CD14-positive monocyte (primary cell): Measurements from ENCODE around the gene LIMA1. TPM values are rescaled to one million over a fixed set of nuclear protein-coding genes. Genes with fewer than 3 reads are reported as not detected.

Source experiments
- DNase-seq, 3 donors: peaks; one replicate each; pipeline ENCODE4 v3.0.0-alpha.2; 2011 to 2022
- H2AFZ ChIP-seq: 2 replicates; pipeline ENCODE4 v1.6.0; 2012; ENCODE audit warnings: mild to moderate bottlenecking, low read depth, low read length, inconsistent platforms; ENCODE audit not compliant: insufficient read depth, poor library complexity, severe bottlenecking
- H3K27ac ChIP-seq, 2 donors: 1 replicate in 1 of 2; 2 replicates in 1 of 2; pipeline ENCODE4 v1.5.1; 2012 to 2013; ENCODE audit warnings: low read length in 2 of 2, control low read depth in 1 of 2, inconsistent platforms in 1 of 2, low read depth in 1 of 2, mild to moderate bottlenecking in 1 of 2
- H3K27me3 ChIP-seq, 2 donors: one replicate each; pipeline versions ENCODE4 v1.6.0 to v1.6.1; 2011 to 2013; ENCODE audit warnings: low read length in 2 of 2; ENCODE audit not compliant: control insufficient read depth in 2 of 2, insufficient read depth in 2 of 2
- H3K36me3 ChIP-seq, 2 donors: replicated peaks in 1 of 2; 1 replicate in 1 of 2; 2 replicates in 1 of 2; pipeline versions ENCODE4 v1.5.1 to v1.6.1; 2012 to 2013; ENCODE audit warnings: low read length in 2 of 2, control low read depth in 1 of 2, inconsistent platforms in 1 of 2, mild to moderate bottlenecking in 1 of 2; ENCODE audit not compliant: insufficient read depth in 2 of 2, control insufficient read depth in 1 of 2
- H3K4me1 ChIP-seq, 2 donors: 1 replicate in 1 of 2; 2 replicates in 1 of 2; pipeline versions ENCODE4 v1.5.1 to v1.6.1; 2012 to 2013; ENCODE audit warnings: low read length in 2 of 2, control low read depth in 1 of 2, inconsistent platforms in 1 of 2, mild to moderate bottlenecking in 1 of 2, moderate library complexity in 1 of 2; ENCODE audit not compliant: insufficient read depth in 2 of 2, control insufficient read depth in 1 of 2
- H3K4me2 ChIP-seq: replicated peaks from 2 replicates; pipeline ENCODE3; 2012; ENCODE audit warnings: low read length, moderate library complexity, mild to moderate bottlenecking; ENCODE audit not compliant: poor library complexity, severe bottlenecking; ENCODE audit errors: extremely low read depth
- H3K4me3 ChIP-seq, 3 experiments: fragments of 200-600 bp in 1 of 3; sonication (generic) in 1 of 3; replicated peaks in 1 of 3; 1 replicate in 2 of 3; 2 replicates in 1 of 3; pipeline ENCODE4 v1.5.1; 2011 to 2013; ENCODE audit warnings: low read length in 3 of 3, mild to moderate bottlenecking in 3 of 3, control low read depth in 2 of 3, low read depth in 2 of 3, inconsistent platforms in 1 of 3, moderate library complexity in 1 of 3
- H3K79me2 ChIP-seq: 2 replicates; pipeline ENCODE4 v1.6.0; 2012; ENCODE audit warnings: mild to moderate bottlenecking, control low read depth, inconsistent platforms, low read length, moderate library complexity; ENCODE audit not compliant: insufficient read depth
- H3K9ac ChIP-seq: 2 replicates; pipeline ENCODE4 v1.6.0; 2017; ENCODE audit warnings: low read length, mild to moderate bottlenecking; ENCODE audit not compliant: insufficient read depth, poor library complexity, severe bottlenecking
- H3K9me3 ChIP-seq, 2 donors: replicated peaks in 1 of 2; 1 replicate in 1 of 2; 2 replicates in 1 of 2; pipeline versions ENCODE4 v1.5.1 to v1.6.1; 2012 to 2013; ENCODE audit warnings: low read length in 2 of 2, control low read depth in 1 of 2; ENCODE audit not compliant: control insufficient read depth in 1 of 2, insufficient read depth in 1 of 2
- H4K20me1 ChIP-seq: 2 replicates; pipeline ENCODE4 v1.6.0; 2012; ENCODE audit warnings: mild to moderate bottlenecking, low read length, control low read depth, moderate library complexity; ENCODE audit not compliant: insufficient read depth
- H3K27ac Mint-ChIP-seq, 7 donors: one replicate each; pipeline ENCODE4 v1.8.0; 2020; ENCODE audit warnings: mild to moderate bottlenecking in 7 of 7, mixed read lengths in 7 of 7, moderate library complexity in 6 of 7, inconsistent platforms in 2 of 7
- H3K27me3 Mint-ChIP-seq, 3 donors: one replicate each; pipeline ENCODE4 v1.8.0; 2021 to 2022; ENCODE audit warnings: low read depth in 3 of 3, mild to moderate bottlenecking in 3 of 3, mixed read lengths in 3 of 3, moderate library complexity in 3 of 3, inconsistent platforms in 1 of 3
- H3K36me3 Mint-ChIP-seq, 2 donors: one replicate each; pipeline ENCODE4 v1.8.0; 2020; ENCODE audit warnings: mixed read lengths in 2 of 2, inconsistent platforms in 1 of 2, mild to moderate bottlenecking in 1 of 2
- H3K4me1 Mint-ChIP-seq: one replicate; pipeline ENCODE4 v1.8.0; 2020; ENCODE audit warnings: mild to moderate bottlenecking, mixed read lengths
- H3K4me3 Mint-ChIP-seq, 2 donors: one replicate each; pipeline ENCODE4 v1.8.0; 2020; ENCODE audit warnings: mild to moderate bottlenecking in 2 of 2, mixed read lengths in 2 of 2, moderate library complexity in 1 of 2
- H3K9me3 Mint-ChIP-seq, 7 donors: one replicate each; pipeline ENCODE4 v1.8.0; 2020 to 2022; ENCODE audit warnings: mixed read lengths in 7 of 7, mild to moderate bottlenecking in 6 of 7, moderate library complexity in 6 of 7, inconsistent platforms in 2 of 7
- WGBS: methylation state at CpG from one replicate; pipeline ENCODE4 v1.1.5; 2013; ENCODE audit warnings: missing lambda C conversion rate; ENCODE audit not compliant: insufficient coverage; 5-methylcytosine and 5-hydroxymethylcytosine counted together
- intact Hi-C, 2 donors: fragments of 100-400 bp; cut with micrococcal nuclease; formaldehyde crosslinking; loops; one replicate each; pipeline versions ENCODE4 v1.15.0 to v1.15.1; 2023
- polyA plus RNA-seq, 3 donors: library from polyadenylated mRNA; depleted of rRNA in 1 of 3; unstranded in 2 of 3; stranded (reverse) in 1 of 3; fragments of 300-500 nt in 2 of 3; fragments of >200 nt in 1 of 3; fragmentation: Illumina TruSeq in 2 of 3; gene quantifications; 1 replicate in 2 of 3; 2 replicates in 1 of 3; pipeline ENCODE4 v1.2.3, GENCODE V29; 2012 to 2021
- TF ChIP-seq, protein P1 (sequence below): fragments of 200-600 bp; IDR thresholded peaks from one replicate; pipeline ENCODE4 v1.8.0; 2022; ENCODE audit warnings: antibody characterized with exemption, mild to moderate bottlenecking

Gene LIMA1
- polyA plus RNA-seq, 3 donors: 0.24 to 0.62 (median 0.51) TPM

DNA sequence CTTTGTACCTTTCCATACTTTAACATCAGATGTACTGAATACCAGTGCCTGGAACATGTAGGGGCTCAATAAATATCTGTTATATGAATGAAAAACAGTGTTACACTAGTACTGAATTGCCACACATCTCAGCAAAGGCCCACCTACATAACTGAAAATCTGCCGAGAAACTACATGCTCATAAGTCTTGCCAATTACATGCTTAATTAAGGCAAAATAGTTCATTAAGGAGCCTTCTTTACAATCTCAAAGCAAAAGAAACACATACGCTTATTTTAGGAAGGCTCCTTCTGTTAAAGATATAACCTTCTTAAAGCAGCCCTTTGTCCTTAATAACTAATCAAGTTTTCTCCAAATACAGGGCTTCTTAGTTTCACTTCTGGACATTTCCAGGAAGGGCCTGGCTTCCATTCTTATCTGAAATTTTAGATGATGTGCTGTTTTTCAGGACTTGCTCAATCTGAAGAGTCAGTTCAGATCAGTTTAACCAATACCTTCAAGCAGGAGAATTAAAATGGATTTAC is 11.5 kb downstream of the LIMA1 start:
- no peak overlapping the region for H3K27ac Mint-ChIP-seq
- Histone ChIP-seq H3K27ac (no peak overlapping the region), H3K36me3 (no peaks in the 10 kb centered on the region), H3K4me2 (no peak overlapping the region), H3K4me3 (no peak overlapping the region), H3K27me3 (no peaks in the 10 kb centered on the region), H2AFZ (no peak overlapping the region), H3K79me2 (no peaks in the 10 kb centered on the region), H4K20me1 (no peaks in the 10 kb centered on the region), H3K9ac (no peak overlapping the region), H3K9me3 (no peaks in the 10 kb centered on the region), H3K4me1 (no peaks in the 10 kb centered on the region)
- no peaks in the 10 kb centered on the region for H3K9me3 Mint-ChIP-seq
- no peaks in the 10 kb centered on the region for H3K36me3 Mint-ChIP-seq
- no peaks in the 10 kb centered on the region for H3K27me3 Mint-ChIP-seq
- no peak overlapping the region for H3K4me3 Mint-ChIP-seq
- DNase-seq: no peak
- 92% methylated on average over 2 of the region's 2 CpGs for WGBS
- intact Hi-C loops: no loop called here
- H3K4me1 Mint-ChIP-seq: peaks cover 4% of the 10 kb centered on the region
- TF ChIP-seq, protein P1, sequence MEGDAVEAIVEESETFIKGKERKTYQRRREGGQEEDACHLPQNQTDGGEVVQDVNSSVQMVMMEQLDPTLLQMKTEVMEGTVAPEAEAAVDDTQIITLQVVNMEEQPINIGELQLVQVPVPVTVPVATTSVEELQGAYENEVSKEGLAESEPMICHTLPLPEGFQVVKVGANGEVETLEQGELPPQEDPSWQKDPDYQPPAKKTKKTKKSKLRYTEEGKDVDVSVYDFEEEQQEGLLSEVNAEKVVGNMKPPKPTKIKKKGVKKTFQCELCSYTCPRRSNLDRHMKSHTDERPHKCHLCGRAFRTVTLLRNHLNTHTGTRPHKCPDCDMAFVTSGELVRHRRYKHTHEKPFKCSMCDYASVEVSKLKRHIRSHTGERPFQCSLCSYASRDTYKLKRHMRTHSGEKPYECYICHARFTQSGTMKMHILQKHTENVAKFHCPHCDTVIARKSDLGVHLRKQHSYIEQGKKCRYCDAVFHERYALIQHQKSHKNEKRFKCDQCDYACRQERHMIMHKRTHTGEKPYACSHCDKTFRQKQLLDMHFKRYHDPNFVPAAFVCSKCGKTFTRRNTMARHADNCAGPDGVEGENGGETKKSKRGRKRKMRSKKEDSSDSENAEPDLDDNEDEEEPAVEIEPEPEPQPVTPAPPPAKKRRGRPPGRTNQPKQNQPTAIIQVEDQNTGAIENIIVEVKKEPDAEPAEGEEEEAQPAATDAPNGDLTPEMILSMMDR: no peak

DNA sequence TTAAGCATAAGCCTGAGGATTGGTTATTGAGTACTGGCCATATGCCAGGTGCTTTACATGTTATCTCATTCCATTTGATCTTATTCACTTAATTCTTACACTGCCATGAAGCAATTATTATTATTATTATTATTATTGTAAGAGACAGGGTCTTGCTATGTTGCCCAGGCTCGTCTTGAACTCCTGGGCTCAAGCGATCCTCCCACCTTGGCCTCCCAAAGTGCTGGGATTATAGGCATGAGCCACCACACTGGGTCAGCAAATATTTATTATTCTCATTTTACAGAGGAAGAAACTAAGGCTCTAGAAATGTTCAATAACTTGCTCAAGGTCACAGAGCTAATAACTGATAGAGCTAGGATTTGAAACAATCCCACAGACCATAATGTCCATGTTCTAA is 14.8 kb downstream of the LIMA1 start:
- no peaks in the 10 kb centered on the region for H4K20me1 ChIP-seq
- no peak overlapping the region for H3K4me3 ChIP-seq
- H3K27ac ChIP-seq: no peak overlapping the region
- Mint-ChIP-seq H3K4me1 (peaks cover 4% of the 10 kb centered on the region), H3K27me3 (no peaks in the 10 kb centered on the region), H3K4me3 (no peak overlapping the region), H3K27ac (peak overlapping the region in 1 of 7 donors; percentile 59), H3K9me3 (no peaks in the 10 kb centered on the region), H3K36me3 (no peaks in the 10 kb centered on the region)
- no peaks in the 10 kb centered on the region for H3K27me3 ChIP-seq
- H3K4me2 ChIP-seq: no peak overlapping the region
- DNase-seq: no peak
- no peaks in the 10 kb centered on the region for H3K36me3 ChIP-seq
- no CpG with 5 or more reads among the region's 2 CpGs for WGBS
- no peaks in the 10 kb centered on the region for H3K9me3 ChIP-seq
- no peak overlapping the region for H3K9ac ChIP-seq
- TF ChIP-seq, protein P1: no peak
- intact Hi-C loops: no loop called here
- no peak overlapping the region for H2AFZ ChIP-seq
- no peaks in the 10 kb centered on the region for H3K4me1 ChIP-seq
- no peaks in the 10 kb centered on the region for H3K79me2 ChIP-seq
